ENCODE data around the gene MLF2.

The MLF2 gene

GRCh38 chr12:6778217-6778573 lies 25.3 kb upstream of the MLF2 start:
- no peak for DNase-seq (ENCODE audit: low spot score)

- DNase-seq (ENCODE audit: low spot score), result no peak
These were observed 24.4 kb upstream of the MLF2 start for GRCh38 chr12:6777386-6777785.

- DNase-seq (ENCODE audit: low spot score), result no peak
These were observed 22.5 kb upstream of the MLF2 start for GRCh38 chr12:6775185-6776174.

GRCh38 chr12:6774499-6775062 lies 21.6 kb upstream of the MLF2 start:
- DNase-seq (ENCODE audit: low spot score), result no peak

GRCh38 chr12:6773590-6774351 lies 20.8 kb upstream of the MLF2 start:
- DNase-seq (ENCODE audit: low spot score), result no peak

GRCh38 chr12:6772726-6773589 lies 20.0 kb upstream of the MLF2 start:
- no peak for DNase-seq (ENCODE audit: low spot score)

- DNase-seq (ENCODE audit: low spot score), result no peak
These were observed 19.4 kb upstream of the MLF2 start, which contains the start of gene LAG3 for GRCh38 chr12:6772331-6772695. Gene LAG3, plus strand, starts transcription at chr12:6772520. Its CDS starts 333 bp downstream, at chr12:6772853.

DNA sequence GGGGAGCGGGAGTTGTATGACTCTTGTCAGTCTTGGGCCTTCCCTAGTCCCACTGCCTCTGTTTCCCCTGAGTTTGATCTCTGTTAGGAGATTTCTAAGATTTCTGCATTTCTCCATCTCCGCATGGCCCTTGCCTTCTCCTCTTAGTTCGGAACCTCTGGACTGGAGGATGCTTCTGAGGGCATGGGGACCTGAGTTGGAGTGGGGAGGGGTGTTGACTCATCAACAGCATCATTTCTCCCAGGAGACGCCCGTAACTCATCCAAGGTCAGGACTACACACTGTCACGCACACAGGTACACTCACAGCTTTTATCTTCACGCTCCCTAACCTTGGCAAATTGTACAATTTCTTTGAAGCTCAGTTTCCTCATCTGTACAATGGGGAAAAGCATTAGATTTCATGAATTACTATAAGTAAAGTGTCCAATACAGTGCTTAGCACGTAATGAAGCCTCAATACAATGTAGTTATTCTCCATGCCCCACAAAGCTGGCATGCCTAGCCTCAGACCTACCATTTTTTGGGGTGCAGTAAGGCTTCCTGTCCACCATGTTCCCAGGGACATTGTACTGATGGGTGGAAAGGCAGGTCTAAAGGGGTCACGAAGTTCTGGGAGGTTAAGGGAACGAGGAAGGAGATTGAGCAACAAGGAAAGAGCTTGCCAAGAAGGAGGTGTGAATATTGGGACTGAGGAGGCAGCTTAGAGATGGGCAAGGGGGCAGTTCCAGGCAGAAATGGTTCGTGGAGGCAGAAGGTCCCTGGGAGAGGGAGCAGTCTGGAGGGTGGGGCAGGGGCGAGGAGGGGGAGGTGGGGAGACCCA lies 18.8 kb upstream of the MLF2 start:
- no peak for DNase-seq (ENCODE audit: low spot score)

DNA sequence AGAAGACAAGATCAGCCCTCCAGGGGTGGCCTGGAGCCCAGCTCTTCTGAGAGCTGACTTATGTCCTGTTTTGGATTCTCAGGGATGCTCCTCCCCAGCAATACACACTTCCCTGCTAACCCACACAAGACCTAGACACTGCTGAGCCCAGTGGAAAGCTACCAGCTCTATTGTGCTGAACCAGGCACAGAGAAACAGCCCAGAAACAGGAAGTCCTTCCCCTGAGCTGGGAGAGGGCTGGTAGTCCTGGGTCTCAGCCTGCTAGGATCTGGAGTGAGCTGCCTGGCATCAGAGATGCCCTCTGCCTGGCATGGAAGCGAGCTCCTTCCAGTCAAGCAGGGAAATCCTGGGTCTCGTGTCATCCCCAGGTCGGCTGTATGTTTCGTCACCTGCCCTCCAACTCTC lies 18.2 kb upstream of the MLF2 start:
- no peak for DNase-seq (ENCODE audit: low spot score)

GRCh38 chr12:6770600-6770999 lies 17.7 kb upstream of the MLF2 start:
- DNase-seq (ENCODE audit: low spot score), result no peak

- DNase-seq (ENCODE audit: low spot score), result no peak
These were observed 17.2 kb upstream of the MLF2 start for GRCh38 chr12:6770094-6770493.

DNA sequence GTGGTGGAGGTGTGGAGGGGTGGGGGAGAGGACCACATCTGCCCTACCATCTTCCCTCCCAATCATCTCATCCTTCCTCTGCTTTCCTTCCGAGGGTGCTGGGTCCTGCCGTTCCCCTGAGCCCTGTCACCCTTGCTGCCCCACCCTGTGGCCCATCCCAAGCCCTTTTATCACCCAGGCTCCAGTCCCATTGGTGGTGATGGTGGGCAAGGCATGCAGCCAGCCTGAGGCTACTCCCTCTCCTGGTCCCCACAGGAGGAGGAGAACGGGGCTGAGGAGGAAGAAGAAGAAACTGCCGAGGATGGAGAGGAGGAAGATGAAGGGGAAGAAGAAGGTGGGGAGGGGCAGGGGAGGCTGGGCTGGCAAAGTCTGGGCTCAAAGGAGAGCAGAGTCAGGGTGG lies 16.7 kb upstream of the MLF2 start:
- no peak for DNase-seq (ENCODE audit: low spot score)

GRCh38 chr12:6768990-6769389 lies 16.0 kb upstream of the MLF2 start:
- no peak for DNase-seq (ENCODE audit: low spot score)

GRCh38 chr12:6768437-6768914 lies 15.5 kb upstream of the MLF2 start:
- no peak for DNase-seq (ENCODE audit: low spot score)

DNA sequence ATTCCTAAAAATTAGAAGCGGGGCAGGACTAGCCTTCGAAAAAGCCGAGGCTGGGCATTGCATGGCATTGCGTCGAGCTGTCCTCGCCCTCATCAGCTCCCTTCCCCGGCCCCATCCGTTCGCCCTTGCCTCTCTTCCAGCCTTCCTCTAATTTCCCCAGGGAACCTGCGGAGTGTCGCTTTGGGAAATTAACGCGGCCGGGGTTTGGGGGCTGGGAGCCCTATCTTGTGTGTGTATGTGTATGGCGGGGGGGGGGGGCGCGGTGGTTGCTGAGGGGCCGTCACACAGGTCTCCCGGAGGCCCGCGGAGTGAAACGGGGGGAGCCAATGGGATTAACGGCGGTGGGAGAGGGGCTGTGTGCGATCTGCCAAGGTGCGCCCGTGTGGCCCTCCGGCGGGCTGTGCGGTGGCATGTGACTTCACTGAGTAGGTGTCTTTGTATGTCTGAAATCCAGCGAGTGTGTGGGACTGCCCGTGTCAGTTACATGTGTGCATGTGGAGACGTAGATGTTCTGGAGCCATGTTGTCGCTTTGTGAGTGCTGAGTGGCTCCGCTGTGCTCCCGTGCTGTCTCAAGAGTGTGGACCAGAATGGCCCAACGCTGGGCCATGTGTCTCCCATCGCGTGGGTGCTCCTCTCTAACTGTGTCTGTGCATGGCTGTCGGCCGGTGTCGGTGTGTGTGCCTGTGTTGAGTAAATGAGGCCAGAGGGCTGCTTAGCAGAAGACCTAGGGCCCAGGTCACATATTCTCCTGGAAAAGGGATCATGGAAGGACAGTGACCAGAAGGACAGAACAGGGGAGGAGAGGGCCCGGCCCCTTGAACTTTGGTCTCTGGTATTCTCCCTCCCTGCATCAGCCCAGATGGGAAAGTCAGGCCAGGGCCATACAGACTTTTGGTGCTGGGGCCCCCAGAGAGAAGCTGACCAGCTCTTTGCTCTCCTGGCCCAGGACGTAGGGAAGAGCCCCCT lies 14.7 kb upstream of the MLF2 start:
- DNase-seq (ENCODE audit: low spot score), result no peak

DNA sequence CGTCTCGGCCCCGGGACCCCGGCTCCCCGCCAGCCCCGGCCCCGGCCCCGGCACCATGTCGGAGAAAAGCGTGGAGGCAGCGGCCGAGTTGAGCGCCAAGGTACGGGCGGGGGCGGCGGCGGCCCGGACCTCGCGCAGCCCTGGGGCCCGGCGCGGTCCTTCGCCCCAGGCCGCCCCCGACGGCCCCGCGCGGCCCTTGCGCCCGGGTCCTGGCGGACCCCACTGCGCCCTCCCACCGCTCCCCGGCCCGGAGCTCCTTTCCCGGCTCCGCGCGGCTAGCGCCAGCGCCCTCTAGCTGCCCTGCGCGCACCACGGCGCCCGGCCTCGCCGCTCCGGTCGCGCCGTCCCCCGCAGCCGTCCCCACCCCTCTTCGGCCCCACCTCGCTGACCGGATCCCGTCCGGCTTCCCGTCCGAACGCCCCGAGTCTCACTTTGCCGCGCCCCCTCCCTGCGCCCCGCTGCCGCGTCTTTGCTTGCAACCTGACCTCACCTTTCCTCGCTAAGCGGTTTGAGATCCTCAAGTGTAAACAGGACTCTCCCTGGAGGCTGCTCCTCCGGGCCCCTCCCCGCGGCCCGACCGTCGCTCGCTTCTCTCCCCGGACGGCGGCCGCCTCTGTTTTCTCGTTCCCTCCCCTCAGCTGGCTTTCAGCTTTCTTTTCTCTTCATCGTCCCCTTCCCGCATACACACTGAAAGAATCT lies 13.9 kb upstream of the MLF2 start:
- DNase-seq (ENCODE audit: low spot score), result peak; percentile 72

DNA sequence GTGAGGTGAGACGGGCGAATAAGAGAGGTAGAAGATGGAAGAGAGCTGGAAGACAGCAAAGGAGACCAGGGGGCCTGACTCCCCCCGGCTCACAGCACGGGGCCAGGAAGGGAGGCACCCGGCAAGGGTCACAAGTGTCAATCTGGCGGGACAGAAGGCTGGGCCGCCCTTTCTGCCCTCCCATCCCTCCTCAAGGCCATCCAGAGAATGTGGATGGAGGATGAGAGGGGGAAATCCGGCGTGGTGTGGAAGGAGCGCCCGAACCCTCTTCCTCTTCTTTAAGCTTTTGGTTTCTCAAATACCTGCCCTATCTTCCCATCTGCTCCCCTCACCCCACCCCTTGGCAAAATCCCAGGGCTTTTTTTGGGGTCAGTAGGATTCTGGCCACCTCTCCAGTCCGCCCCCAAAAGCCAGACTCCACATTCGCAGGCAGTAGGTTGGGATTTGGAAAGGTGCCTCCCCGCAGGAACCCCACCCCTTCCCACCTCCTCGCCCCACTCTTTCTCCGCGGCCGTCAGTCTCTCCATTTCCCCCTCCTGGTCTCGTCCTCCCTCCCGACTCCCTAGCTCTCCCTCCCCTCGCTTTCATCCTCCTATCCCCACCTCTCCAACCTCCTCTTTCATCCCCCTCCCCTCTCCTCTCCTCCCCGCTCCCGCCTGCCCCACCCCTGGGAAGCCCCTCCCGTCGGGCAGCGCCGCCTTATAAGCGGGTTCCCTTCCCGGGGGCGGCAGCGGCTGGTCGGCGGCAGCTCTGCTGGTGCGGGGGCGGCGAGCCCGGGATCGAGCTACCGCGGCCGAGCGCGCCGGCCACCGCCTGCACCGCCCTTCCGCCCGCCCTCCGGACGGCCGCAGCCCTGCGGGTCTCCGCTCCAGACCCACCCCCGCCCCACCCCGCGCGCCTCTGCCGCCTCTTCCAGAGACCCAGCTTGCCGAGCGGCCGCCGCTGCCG lies 13.0 kb upstream of the MLF2 start, which contains the start of gene PTMS:
PTMS (plus strand) TSS at position 730 of the 948 bp plus-strand sequence. CDS start 343 bp downstream, outside the sequence.
- no peak for DNase-seq (ENCODE audit: low spot score)
